ENCODE data around the gene PRF1. TPM values are rescaled to one million over a fixed set of nuclear protein-coding genes. Genes with fewer than 3 reads are reported as not detected.

Gene PRF1
- total and polyA plus RNA-seq, 2 donors from 2014 or later: 1.4 to 8.8 TPM

- TF ChIP-seq CTCF (IDR thresholded peaks at IDR 0.05; ENCODE audit: borderline replicate concordance, extremely low read depth, insufficient read depth): no peak
- no peaks in the 10 kb centered on the region for H3K27me3 ChIP-seq (ENCODE audit: control insufficient read depth, insufficient read depth, low read length)
- H3K9me3 ChIP-seq (ENCODE audit: control insufficient read depth in 2 of 3, insufficient read depth in 1 of 3, low read length in 3 of 3): no peaks in the 10 kb centered on the region
- H3K27ac ChIP-seq (ENCODE audit: low read depth in 2 of 2, low read length in 2 of 2): no peak overlapping the region
- DNase-seq: peak in 1 of 5 donors; percentile 1
- FAIRE-seq: no peak
- no peak overlapping the region for H3K9ac ChIP-seq (ENCODE audit: low read length in 3 of 3)
- no peaks in the 10 kb centered on the region for H3K36me3 ChIP-seq (ENCODE audit: control insufficient read depth in 2 of 3, insufficient read depth in 3 of 3, low read length in 3 of 3)
- intact Hi-C loops (cut with DNase I): loop anchor here (10.0 kb wide), 1 partner anchor 307 kb away; no protein-coding TSS in a partner anchor
- no peaks in the 10 kb centered on the region for H3K4me1 ChIP-seq (ENCODE audit: control insufficient read depth in 2 of 3, insufficient read depth in 2 of 3, low read depth in 1 of 3, low read length in 3 of 3)
- no peak overlapping the region for H3K4me3 ChIP-seq (ENCODE audit: low read length in 3 of 3)
Observed at GRCh38 chr10:70568113-70568512, 34.4 kb downstream of the PRF1 start.

- H3K9me3 ChIP-seq (ENCODE audit: control insufficient read depth in 2 of 3, insufficient read depth in 1 of 3, low read length in 3 of 3): no peaks in the 10 kb centered on the region
- no peak overlapping the region for H3K9ac ChIP-seq (ENCODE audit: low read length in 3 of 3)
- no peaks in the 10 kb centered on the region for H3K27me3 ChIP-seq (ENCODE audit: control insufficient read depth, insufficient read depth, low read length)
- no peak for TF ChIP-seq CTCF (IDR thresholded peaks at IDR 0.05; ENCODE audit: borderline replicate concordance, extremely low read depth, insufficient read depth)
- H3K4me1 ChIP-seq (ENCODE audit: control insufficient read depth in 2 of 3, insufficient read depth in 2 of 3, low read depth in 1 of 3, low read length in 3 of 3): no peaks in the 10 kb centered on the region
- peak in 2 of 5 donors; percentile 20 to 27 for DNase-seq
- FAIRE-seq: no peak
- H3K27ac ChIP-seq (ENCODE audit: low read depth in 2 of 2, low read length in 2 of 2): no peak overlapping the region
- H3K36me3 ChIP-seq (ENCODE audit: control insufficient read depth in 2 of 3, insufficient read depth in 3 of 3, low read length in 3 of 3): no peaks in the 10 kb centered on the region
- intact Hi-C loops (cut with DNase I): loop anchor here (10.0 kb wide), 1 partner anchor 307 kb away; no protein-coding TSS in a partner anchor
- no peak overlapping the region for H3K4me3 ChIP-seq (ENCODE audit: low read length in 3 of 3)
Observed at GRCh38 chr10:70567603-70568002, 34.9 kb downstream of the PRF1 start.

GRCh38 chr10:70566515-70567290 lies 35.8 kb downstream of the PRF1 start:
- TF ChIP-seq CTCF (IDR thresholded peaks at IDR 0.05; ENCODE audit: borderline replicate concordance, extremely low read depth, insufficient read depth): no peak
- DNase-seq: peak in 2 of 5 donors; percentile 22 to 52
- Histone ChIP-seq H3K9ac (ENCODE audit: low read length in 3 of 3) (no peak overlapping the region), H3K36me3 (ENCODE audit: control insufficient read depth in 2 of 3, insufficient read depth in 3 of 3, low read length in 3 of 3) (no peaks in the 10 kb centered on the region), H3K27ac (ENCODE audit: low read depth in 2 of 2, low read length in 2 of 2) (no peak overlapping the region), H3K27me3 (ENCODE audit: control insufficient read depth, insufficient read depth, low read length) (no peaks in the 10 kb centered on the region), H3K4me1 (ENCODE audit: control insufficient read depth in 2 of 3, insufficient read depth in 2 of 3, low read depth in 1 of 3, low read length in 3 of 3) (no peaks in the 10 kb centered on the region), H3K9me3 (ENCODE audit: control insufficient read depth in 2 of 3, insufficient read depth in 1 of 3, low read length in 3 of 3) (no peaks in the 10 kb centered on the region), H3K4me3 (ENCODE audit: low read length in 3 of 3) (no peak overlapping the region)
- no peak for FAIRE-seq
- intact Hi-C loops (cut with DNase I): loop anchor here (10.0 kb wide), 1 partner anchor 308 kb away; no protein-coding TSS in a partner anchor

Data from kidney (tissue), 14 donors.